Fibroblast of peridontal ligament (primary cell): Measurements from ENCODE around the gene SLCO1A2.
"Not testable (repeated sequence)": the region's sequence is repeated elsewhere in the genome, so short reads cannot be mapped to it uniquely, and the experiment has no call there.

Experiments
- DNase-seq: peaks from one replicate; pipeline ENCODE4 v3.0.0-alpha.2; 2010; ENCODE audit errors: extremely low read depth

The SLCO1A2 gene

GRCh38 chr12:21334771-21335325, at the start of gene SLCO1A2:
SLCO1A2 (minus strand) TSS chr12:21334917; CDS start chr12:21334647, 270 bp downstream.
- DNase-seq = no peak

GRCh38 chr12:21384261-21384660, 49.5 kb upstream of the SLCO1A2 start:
- no peak for DNase-seq

- not testable (repeated sequence) for DNase-seq
Measured at GRCh38 chr12:21381320-21381719, 46.6 kb upstream of the SLCO1A2 start.

- no peak for DNase-seq
Measured at GRCh38 chr12:21379218-21379617, 44.5 kb upstream of the SLCO1A2 start.

- no peak for DNase-seq
Measured at GRCh38 chr12:21372602-21373001, 37.9 kb upstream of the SLCO1A2 start, which contains the start of gene IAPP. IAPP (plus strand) TSS chr12:21372902; CDS start chr12:21373352, 450 bp downstream.

GRCh38 chr12:21370845-21371449, 36.2 kb upstream of the SLCO1A2 start:
- no peak for DNase-seq

- DNase-seq = no peak
Measured at GRCh38 chr12:21369141-21369980, 34.6 kb upstream of the SLCO1A2 start.

- not testable (repeated sequence) for DNase-seq
Measured at GRCh38 chr12:21360632-21361031, 25.9 kb upstream of the SLCO1A2 start.

GRCh38 chr12:21354641-21355040, 19.9 kb upstream of the SLCO1A2 start:
- DNase-seq = no peak

GRCh38 chr12:21353948-21354347, 19.2 kb upstream of the SLCO1A2 start:
- no peak for DNase-seq

- DNase-seq = no peak
Measured at GRCh38 chr12:21353487-21353886, 18.8 kb upstream of the SLCO1A2 start.

GRCh38 chr12:21350975-21351374, 16.3 kb upstream of the SLCO1A2 start:
- no peak for DNase-seq

- no peak for DNase-seq
Measured at GRCh38 chr12:21346542-21347205, 12.0 kb upstream of the SLCO1A2 start.

GRCh38 chr12:21343636-21344035, 8.9 kb upstream of the SLCO1A2 start:
- no peak for DNase-seq

GRCh38 chr12:21341769-21342168, 7.1 kb upstream of the SLCO1A2 start:
- DNase-seq = no peak

- no peak for DNase-seq
Measured at GRCh38 chr12:21340403-21340802, 5.7 kb upstream of the SLCO1A2 start.

- no peak for DNase-seq
Measured at GRCh38 chr12:21339921-21340320, 5.2 kb upstream of the SLCO1A2 start.

- no peak for DNase-seq
Measured at GRCh38 chr12:21337959-21338744, 3.4 kb upstream of the SLCO1A2 start.

GRCh38 chr12:21337453-21337852, 2.7 kb upstream of the SLCO1A2 start:
- no peak for DNase-seq

GRCh38 chr12:21336656-21337055, 1.9 kb upstream of the SLCO1A2 start:
- DNase-seq = no peak

- peak; percentile 5 for DNase-seq
Measured at GRCh38 chr12:21330682-21331253, 3.9 kb downstream of the SLCO1A2 start.
